ENCODE measurements around the gene PTPRN. TPM values are rescaled to one million over a fixed set of nuclear protein-coding genes. Genes with fewer than 3 reads are reported as not detected.

PTPRN gene
- polyA plus RNA-seq, 1 donor from 2014 or later: 66.4 TPM

DNA sequence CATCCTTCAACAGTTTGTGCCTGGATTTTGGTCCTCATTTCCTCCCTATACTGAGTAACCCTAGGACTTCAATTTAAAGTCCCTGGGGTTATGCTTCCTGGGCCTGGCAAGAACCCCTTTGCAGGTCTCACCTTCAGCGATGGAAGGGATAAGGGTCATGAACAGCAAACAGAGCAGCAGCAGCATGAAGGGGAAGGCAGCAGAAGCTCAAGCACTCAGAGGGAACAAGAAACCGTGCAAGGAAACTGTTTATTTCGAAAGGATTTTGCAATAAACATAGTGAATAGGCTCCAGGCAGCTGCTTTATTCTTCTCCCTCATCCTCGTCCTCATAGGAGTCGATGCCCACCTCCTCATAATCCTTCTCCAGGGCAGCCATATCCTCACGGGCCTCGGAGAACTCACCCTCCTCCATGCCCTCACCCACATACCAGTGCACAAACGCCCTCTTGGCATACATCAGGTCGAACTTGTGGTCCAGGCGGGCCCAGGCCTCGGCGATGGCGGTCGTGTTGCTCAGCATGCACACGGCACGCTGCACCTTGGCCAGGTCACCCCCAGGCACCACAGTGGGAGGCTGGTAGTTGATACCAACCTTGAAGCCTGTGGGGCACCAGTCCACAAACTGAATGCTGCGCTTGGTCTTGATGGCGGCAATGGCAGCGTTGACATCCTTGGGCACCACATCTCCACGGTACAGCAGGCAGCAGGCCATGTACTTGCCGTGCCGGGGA is 59.0 kb downstream of the PTPRN start:
- no peak overlapping the region for H3K4me3 ChIP-seq (ENCODE audit: low read length)
- H3K27ac ChIP-seq (ENCODE audit: low read length): no peak overlapping the region
- no peak overlapping the region for H3K9ac ChIP-seq (ENCODE audit: low read length)
- no peak for TF ChIP-seq EP300 (conservative IDR thresholded peaks at IDR 0.05; ENCODE audit: poor library complexity, severe bottlenecking)
- TF ChIP-seq RAD21 (conservative IDR thresholded peaks at IDR 0.05): no peak
- TF ChIP-seq POLR2AphosphoS5 (IDR thresholded peaks at IDR 0.05): no peak
- TF ChIP-seq MXI1 (conservative IDR thresholded peaks at IDR 0.05; ENCODE audit: poor library complexity, severe bottlenecking): no peak
- no peak for TF ChIP-seq SMC3 (conservative IDR thresholded peaks at IDR 0.05; ENCODE audit: poor library complexity)
- no peak for TF ChIP-seq EZH2 (IDR thresholded peaks at IDR 0.05; ENCODE audit: borderline replicate concordance, insufficient read depth, low read length, poor library complexity, severe bottlenecking)
- peaks cover 39% of the 10 kb centered on the region for H3K27me3 ChIP-seq (ENCODE audit: insufficient read depth, low read depth, low read length)
- H2AFZ ChIP-seq (ENCODE audit: low read depth, low read length): no peak overlapping the region
- peaks cover 8% of the 10 kb centered on the region for H3K36me3 ChIP-seq (ENCODE audit: insufficient read depth, low read length)
- peaks cover 12% of the 10 kb centered on the region for H3K79me2 ChIP-seq (replicated peaks; ENCODE audit: insufficient read depth, low read length)
- H4K20me1 ChIP-seq (ENCODE audit: insufficient read depth): no peaks in the 10 kb centered on the region
- no peaks in the 10 kb centered on the region for H3K9me3 ChIP-seq (ENCODE audit: low read length)
- no peaks in the 10 kb centered on the region for H3F3A ChIP-seq (ENCODE audit: insufficient read depth, low read length, poor library complexity, severe bottlenecking)
- no peaks in the 10 kb centered on the region for H3K9me2 ChIP-seq (ENCODE audit: insufficient read depth, low read length)
- H3K4me2 ChIP-seq (ENCODE audit: low read length): no peak overlapping the region

DNA sequence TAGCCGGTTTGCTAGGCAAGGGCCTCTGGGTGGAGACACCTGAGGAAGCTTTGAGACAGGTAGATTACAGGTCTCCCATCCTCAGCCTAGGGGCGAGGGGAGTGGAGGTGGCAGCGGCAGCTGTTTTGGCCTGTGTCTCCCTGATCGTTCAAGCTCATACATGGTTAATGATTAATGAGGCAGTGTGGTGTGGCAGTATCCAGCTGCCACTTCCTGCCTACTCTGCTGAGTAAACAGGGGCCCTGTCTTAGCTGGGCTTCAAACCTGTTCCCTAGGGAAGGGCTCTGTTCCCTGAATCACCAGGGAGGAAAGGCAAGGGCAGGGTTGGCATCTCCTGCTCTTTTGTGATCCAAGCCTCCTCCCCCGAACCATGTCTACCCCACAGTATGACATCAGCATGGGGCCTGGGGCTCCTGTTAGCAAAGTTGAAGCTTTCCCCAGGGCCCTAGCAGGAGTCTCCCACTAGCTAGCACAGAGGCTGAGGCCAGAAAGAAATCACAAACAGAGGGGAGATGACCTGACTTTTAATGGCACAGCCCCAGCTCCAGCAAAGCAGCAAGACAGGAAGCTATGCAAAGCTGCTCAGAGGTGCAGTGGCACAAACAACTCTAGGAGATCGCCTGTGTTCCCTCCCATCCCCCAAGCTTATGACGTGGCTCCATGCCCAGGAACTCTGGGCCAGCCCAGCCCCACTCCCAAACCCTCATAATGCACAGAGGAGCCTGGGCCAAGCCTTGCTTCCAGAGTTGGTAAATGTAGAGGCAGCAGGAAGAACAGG is 59.8 kb downstream of the PTPRN start:
- Histone ChIP-seq H3K4me2 (ENCODE audit: low read length) (no peak overlapping the region), H3K79me2 (replicated peaks; ENCODE audit: insufficient read depth, low read length) (peaks cover 12% of the 10 kb centered on the region), H2AFZ (ENCODE audit: low read depth, low read length) (no peak overlapping the region), H3K9ac (ENCODE audit: low read length) (no peak overlapping the region), H3F3A (ENCODE audit: insufficient read depth, low read length, poor library complexity, severe bottlenecking) (no peaks in the 10 kb centered on the region), H3K27me3 (ENCODE audit: insufficient read depth, low read depth, low read length) (peaks cover 31% of the 10 kb centered on the region), H3K27ac (ENCODE audit: low read length) (no peak overlapping the region), H4K20me1 (ENCODE audit: insufficient read depth) (no peaks in the 10 kb centered on the region), H3K9me3 (ENCODE audit: low read length) (no peaks in the 10 kb centered on the region), H3K36me3 (ENCODE audit: insufficient read depth, low read length) (peaks cover 8% of the 10 kb centered on the region), H3K9me2 (ENCODE audit: insufficient read depth, low read length) (no peaks in the 10 kb centered on the region), H3K4me3 (ENCODE audit: low read length) (no peak overlapping the region)
- TF ChIP-seq POLR2AphosphoS5 (IDR thresholded peaks at IDR 0.05) (no peak), TAF1 (IDR thresholded peaks at IDR 0.05; ENCODE audit: low read depth) (no peak), SMC3 (conservative IDR thresholded peaks at IDR 0.05; ENCODE audit: poor library complexity) (no peak), EZH2 (IDR thresholded peaks at IDR 0.05; ENCODE audit: borderline replicate concordance, insufficient read depth, low read length, poor library complexity, severe bottlenecking) (no peak), EP300 (conservative IDR thresholded peaks at IDR 0.05; ENCODE audit: poor library complexity, severe bottlenecking) (no peak), RAD21 (conservative IDR thresholded peaks at IDR 0.05) (no peak)
- TF ChIP-seq, protein P1, sequence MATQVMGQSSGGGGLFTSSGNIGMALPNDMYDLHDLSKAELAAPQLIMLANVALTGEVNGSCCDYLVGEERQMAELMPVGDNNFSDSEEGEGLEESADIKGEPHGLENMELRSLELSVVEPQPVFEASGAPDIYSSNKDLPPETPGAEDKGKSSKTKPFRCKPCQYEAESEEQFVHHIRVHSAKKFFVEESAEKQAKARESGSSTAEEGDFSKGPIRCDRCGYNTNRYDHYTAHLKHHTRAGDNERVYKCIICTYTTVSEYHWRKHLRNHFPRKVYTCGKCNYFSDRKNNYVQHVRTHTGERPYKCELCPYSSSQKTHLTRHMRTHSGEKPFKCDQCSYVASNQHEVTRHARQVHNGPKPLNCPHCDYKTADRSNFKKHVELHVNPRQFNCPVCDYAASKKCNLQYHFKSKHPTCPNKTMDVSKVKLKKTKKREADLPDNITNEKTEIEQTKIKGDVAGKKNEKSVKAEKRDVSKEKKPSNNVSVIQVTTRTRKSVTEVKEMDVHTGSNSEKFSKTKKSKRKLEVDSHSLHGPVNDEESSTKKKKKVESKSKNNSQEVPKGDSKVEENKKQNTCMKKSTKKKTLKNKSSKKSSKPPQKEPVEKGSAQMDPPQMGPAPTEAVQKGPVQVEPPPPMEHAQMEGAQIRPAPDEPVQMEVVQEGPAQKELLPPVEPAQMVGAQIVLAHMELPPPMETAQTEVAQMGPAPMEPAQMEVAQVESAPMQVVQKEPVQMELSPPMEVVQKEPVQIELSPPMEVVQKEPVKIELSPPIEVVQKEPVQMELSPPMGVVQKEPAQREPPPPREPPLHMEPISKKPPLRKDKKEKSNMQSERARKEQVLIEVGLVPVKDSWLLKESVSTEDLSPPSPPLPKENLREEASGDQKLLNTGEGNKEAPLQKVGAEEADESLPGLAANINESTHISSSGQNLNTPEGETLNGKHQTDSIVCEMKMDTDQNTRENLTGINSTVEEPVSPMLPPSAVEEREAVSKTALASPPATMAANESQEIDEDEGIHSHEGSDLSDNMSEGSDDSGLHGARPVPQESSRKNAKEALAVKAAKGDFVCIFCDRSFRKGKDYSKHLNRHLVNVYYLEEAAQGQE (IDR thresholded peaks at IDR 0.05; ENCODE audit: borderline replicate concordance): no peak

DNA sequence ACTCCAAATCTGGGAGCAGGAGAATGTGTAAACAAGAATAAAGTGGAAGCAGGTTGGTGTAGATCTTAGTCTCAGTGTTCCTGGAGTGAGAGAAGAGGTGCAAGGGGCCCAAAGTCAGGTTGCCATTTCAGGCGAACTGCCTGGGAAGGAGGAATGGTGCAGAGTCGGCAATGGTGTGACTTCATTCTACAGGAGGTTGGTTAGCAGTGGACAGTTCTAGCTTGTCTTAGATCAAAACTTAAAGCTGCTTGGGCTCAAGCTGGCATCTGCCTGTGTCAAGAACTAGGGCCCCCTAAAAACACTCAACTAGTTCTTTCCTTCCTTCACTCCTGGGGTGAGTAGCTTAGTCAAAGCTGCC is 60.4 kb downstream of the PTPRN start:
- no peak overlapping the region for H2AFZ ChIP-seq (ENCODE audit: low read depth, low read length)
- H3K4me2 ChIP-seq (ENCODE audit: low read length): no peak overlapping the region
- no peaks in the 10 kb centered on the region for H4K20me1 ChIP-seq (ENCODE audit: insufficient read depth)
- peaks cover 8% of the 10 kb centered on the region for H3K36me3 ChIP-seq (ENCODE audit: insufficient read depth, low read length)
- no peak overlapping the region for H3K27ac ChIP-seq (ENCODE audit: low read length)
- H3K27me3 ChIP-seq (ENCODE audit: insufficient read depth, low read depth, low read length): peaks cover 25% of the 10 kb centered on the region
- H3K79me2 ChIP-seq (replicated peaks; ENCODE audit: insufficient read depth, low read length): peaks cover 12% of the 10 kb centered on the region
- TF ChIP-seq RAD21 (conservative IDR thresholded peaks at IDR 0.05) (no peak), POLR2AphosphoS5 (IDR thresholded peaks at IDR 0.05) (no peak), EP300 (conservative IDR thresholded peaks at IDR 0.05; ENCODE audit: poor library complexity, severe bottlenecking) (no peak), TAF1 (IDR thresholded peaks at IDR 0.05; ENCODE audit: low read depth) (no peak), EZH2 (IDR thresholded peaks at IDR 0.05; ENCODE audit: borderline replicate concordance, insufficient read depth, low read length, poor library complexity, severe bottlenecking) (no peak), MXI1 (conservative IDR thresholded peaks at IDR 0.05; ENCODE audit: poor library complexity, severe bottlenecking) (no peak), SMC3 (conservative IDR thresholded peaks at IDR 0.05; ENCODE audit: poor library complexity) (no peak)
- TF ChIP-seq, protein P1 (IDR thresholded peaks at IDR 0.05; ENCODE audit: borderline replicate concordance): no peak
- TF ChIP-seq, protein P2, sequence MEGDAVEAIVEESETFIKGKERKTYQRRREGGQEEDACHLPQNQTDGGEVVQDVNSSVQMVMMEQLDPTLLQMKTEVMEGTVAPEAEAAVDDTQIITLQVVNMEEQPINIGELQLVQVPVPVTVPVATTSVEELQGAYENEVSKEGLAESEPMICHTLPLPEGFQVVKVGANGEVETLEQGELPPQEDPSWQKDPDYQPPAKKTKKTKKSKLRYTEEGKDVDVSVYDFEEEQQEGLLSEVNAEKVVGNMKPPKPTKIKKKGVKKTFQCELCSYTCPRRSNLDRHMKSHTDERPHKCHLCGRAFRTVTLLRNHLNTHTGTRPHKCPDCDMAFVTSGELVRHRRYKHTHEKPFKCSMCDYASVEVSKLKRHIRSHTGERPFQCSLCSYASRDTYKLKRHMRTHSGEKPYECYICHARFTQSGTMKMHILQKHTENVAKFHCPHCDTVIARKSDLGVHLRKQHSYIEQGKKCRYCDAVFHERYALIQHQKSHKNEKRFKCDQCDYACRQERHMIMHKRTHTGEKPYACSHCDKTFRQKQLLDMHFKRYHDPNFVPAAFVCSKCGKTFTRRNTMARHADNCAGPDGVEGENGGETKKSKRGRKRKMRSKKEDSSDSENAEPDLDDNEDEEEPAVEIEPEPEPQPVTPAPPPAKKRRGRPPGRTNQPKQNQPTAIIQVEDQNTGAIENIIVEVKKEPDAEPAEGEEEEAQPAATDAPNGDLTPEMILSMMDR (IDR thresholded peaks at IDR 0.05; ENCODE audit: poor library complexity, severe bottlenecking): no peak
- no peaks in the 10 kb centered on the region for H3K9me2 ChIP-seq (ENCODE audit: insufficient read depth, low read length)
- H3K9ac ChIP-seq (ENCODE audit: low read length): no peak overlapping the region
- H3K4me3 ChIP-seq (ENCODE audit: low read length): no peak overlapping the region
- H3K9me3 ChIP-seq (ENCODE audit: low read length): no peaks in the 10 kb centered on the region
- no peaks in the 10 kb centered on the region for H3F3A ChIP-seq (ENCODE audit: insufficient read depth, low read length, poor library complexity, severe bottlenecking)
